Activated effector memory CD4-positive, alpha-beta T cell treated with anti-CD3 and anti-CD28 coated beads, Interleukin-2, amount 50 U/mL, for 16 hours (primary cell): ENCODE data around the gene CHMP4A.

Experiments
- DNase-seq: peaks from one replicate; pipeline ENCODE4 v3.0.0-alpha.2; 2020

CHMP4A gene

GRCh38 chr14:24194873-24195185, 18.5 kb downstream of the CHMP4A start:
- DNase-seq = no peak

- no peak for DNase-seq
These were observed 19.0 kb downstream of the CHMP4A start for GRCh38 chr14:24194186-24194872.

- no peak for DNase-seq
These were observed 20.4 kb downstream of the CHMP4A start for GRCh38 chr14:24192933-24193332.

GRCh38 chr14:24190416-24190815, 22.9 kb downstream of the CHMP4A start:
- DNase-seq = no peak

- no peak for DNase-seq
These were observed 23.8 kb downstream of the CHMP4A start for GRCh38 chr14:24189460-24189859.

GRCh38 chr14:24189059-24189375, 24.3 kb downstream of the CHMP4A start:
- no peak for DNase-seq

- peak; percentile 98 for DNase-seq
These were observed 24.8 kb downstream of the CHMP4A start, which contains the start of gene IPO4 for GRCh38 chr14:24188251-24189058. TSS of gene IPO4 (minus strand) at chr14:24188816. CDS start at chr14:24188787, 29 bp downstream.

GRCh38 chr14:24187539-24187915, 25.8 kb downstream of the CHMP4A start:
- no peak for DNase-seq

- DNase-seq = no peak
These were observed 26.3 kb downstream of the CHMP4A start for GRCh38 chr14:24186831-24187538.

GRCh38 chr14:24185741-24186140, 27.5 kb downstream of the CHMP4A start:
- DNase-seq = no peak

GRCh38 chr14:24185026-24185425, 28.3 kb downstream of the CHMP4A start:
- DNase-seq = no peak

GRCh38 chr14:24184104-24184970, 29.0 kb downstream of the CHMP4A start:
- DNase-seq = no peak

- no peak for DNase-seq
These were observed 30.2 kb downstream of the CHMP4A start for GRCh38 chr14:24183014-24183481.

- DNase-seq = peak; percentile 60
These were observed 31.0 kb downstream of the CHMP4A start for GRCh38 chr14:24182110-24182882.

- no peak for DNase-seq
These were observed 31.8 kb downstream of the CHMP4A start for GRCh38 chr14:24181371-24182077.

GRCh38 chr14:24179961-24180796, 33.1 kb downstream of the CHMP4A start:
- no peak for DNase-seq

GRCh38 chr14:24179294-24179960, 33.9 kb downstream of the CHMP4A start:
- DNase-seq = no peak

- no peak for DNase-seq
These were observed 34.7 kb downstream of the CHMP4A start for GRCh38 chr14:24178399-24179178.

GRCh38 chr14:24177891-24178290, 35.4 kb downstream of the CHMP4A start:
- DNase-seq = no peak
